Measurements from ENCODE around the gene PTCD2.

PTCD2 gene, protein sequence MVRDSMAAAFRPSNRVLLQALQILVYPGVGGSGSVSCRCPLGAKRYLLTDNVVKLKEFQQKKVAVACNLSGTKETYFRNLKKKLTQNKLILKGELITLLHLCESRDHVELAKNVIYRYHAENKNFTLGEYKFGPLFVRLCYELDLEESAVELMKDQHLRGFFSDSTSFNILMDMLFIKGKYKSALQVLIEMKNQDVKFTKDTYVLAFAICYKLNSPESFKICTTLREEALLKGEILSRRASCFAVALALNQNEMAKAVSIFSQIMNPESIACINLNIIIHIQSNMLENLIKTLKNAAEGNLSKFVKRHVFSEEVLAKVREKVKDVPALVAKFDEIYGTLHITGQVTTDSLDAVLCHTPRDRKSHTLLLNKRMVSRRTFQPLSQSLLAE

DNA sequence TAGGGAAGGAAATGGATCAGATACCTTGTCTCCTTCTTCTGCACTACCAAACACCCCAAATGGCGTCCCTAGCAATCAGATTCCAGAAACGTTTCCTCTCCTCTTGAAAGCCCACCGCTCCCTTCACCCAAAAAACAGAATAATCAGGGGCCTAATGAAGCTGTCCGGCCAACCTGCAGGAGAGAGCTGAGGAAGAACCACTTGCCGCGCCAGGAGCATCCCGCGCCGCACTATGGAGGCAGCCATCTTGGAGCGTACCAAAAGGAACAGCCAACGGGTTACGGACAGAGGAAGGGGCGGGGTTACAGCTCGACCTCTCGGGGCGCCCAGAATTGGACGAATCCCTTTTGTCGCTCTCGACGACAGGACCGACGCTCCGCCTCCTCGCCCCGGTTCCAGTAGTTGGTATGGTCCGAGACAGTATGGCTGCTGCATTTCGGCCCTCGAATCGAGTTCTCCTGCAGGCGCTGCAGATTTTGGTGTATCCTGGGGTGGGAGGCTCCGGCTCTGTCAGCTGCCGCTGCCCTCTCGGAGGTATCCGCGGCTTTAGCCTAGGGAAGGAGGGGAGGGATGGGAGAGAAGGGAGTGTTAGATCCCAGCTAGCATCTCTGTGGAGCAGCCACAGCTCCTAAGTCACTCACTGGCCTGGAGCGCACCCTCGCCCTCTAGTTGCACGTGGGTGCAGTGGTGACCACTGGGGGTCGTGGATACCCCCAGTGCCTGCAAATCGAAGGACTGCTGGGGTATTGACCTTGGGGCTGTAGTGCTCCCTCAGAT, at the start of gene PTCD2, which contains the start of gene MRPS27:
PTCD2 (plus strand) TSS at position 398 of the 777 bp plus-strand sequence; CDS start at position 408, 10 bp downstream.
MRPS27 (minus strand) TSS at position 265 of the 777 bp plus-strand sequence; CDS start at position 246, 19 bp downstream.
- peak; percentile 98 for DNase-seq (ENCODE audit: low spot score)

DNA sequence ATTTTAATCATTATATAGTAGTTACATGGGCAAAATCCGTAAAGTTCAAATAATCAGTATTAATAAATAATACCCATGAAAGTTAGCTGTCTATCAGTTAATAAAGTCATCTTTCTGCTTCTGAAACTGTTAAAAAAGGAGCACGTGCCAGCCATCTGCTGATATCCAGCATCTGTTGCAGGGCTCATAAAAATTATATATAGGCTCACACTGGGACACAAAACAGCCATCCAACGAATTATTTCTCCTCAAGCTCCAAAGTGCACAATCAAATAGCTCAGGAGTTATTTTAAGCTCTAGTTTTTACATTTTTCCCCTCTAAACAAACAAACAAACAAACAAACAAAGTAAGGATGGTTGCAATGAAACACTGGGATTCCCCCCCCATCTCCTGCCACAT, 48.5 kb upstream of the PTCD2 start:
- DNase-seq (ENCODE audit: low spot score): no peak

DNA sequence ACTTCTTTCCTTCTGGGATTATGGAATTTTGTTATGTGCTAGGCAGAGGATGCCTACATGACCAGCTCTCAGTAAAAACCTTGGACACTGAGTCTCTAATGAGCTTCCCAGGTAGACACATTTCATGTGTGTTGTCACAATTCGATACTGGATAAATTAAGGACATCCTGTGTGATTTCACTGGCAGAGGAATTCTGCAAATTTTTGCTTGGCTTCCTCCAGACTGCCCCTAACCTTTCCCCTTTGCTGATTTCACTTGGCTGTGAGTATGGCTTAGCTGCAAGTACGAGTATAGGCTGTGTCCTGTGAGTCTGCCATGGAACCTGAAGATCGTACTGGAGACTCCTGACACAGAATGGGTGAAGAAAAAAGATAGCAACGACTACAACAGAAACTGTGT, 47.8 kb upstream of the PTCD2 start:
- no peak for DNase-seq (ENCODE audit: low spot score)

DNA sequence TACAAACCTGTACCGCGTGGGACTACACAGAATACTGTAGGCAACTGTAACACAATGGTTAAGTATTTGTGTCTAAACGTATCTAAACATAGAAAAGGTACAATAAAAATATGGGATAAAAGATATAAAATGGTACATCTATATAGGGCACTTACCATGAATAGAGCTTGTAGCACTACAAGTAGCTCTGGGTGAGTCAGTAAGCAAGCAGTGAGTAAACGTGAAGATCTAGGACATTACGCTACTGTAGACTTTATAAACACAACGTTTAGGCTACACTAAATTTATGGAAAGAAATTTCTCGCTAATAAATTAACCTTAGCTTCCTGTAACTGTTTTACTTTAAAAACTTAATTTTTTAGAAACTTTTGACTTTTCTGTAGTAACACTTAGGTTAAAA, 46.6 kb upstream of the PTCD2 start:
- DNase-seq (ENCODE audit: low spot score): no peak

DNA sequence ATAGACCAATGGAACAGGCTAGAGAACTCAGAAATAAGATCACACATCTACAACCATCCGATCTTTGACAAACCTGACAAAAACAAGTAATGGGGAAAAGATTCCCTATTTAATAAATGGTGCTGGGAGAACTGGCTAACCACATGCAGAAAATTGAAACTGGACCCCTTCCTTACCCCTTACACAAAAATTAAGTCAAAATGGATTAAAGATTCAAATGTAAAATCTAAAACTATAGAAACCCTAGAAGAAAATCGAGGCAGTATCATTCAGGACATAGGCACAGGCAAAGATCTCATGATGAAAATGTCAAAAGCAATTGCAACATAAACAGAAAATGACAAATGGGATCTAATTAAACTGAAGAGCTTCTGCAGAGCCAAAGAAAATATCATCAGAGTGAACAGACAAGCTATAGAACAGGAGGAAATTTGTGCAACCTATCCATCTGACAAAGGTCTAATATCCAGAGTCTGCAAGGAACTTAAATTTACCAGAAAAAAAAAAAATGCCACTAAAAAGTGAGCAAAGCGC, 43.9 kb upstream of the PTCD2 start:
- no peak for DNase-seq (ENCODE audit: low spot score)

DNA sequence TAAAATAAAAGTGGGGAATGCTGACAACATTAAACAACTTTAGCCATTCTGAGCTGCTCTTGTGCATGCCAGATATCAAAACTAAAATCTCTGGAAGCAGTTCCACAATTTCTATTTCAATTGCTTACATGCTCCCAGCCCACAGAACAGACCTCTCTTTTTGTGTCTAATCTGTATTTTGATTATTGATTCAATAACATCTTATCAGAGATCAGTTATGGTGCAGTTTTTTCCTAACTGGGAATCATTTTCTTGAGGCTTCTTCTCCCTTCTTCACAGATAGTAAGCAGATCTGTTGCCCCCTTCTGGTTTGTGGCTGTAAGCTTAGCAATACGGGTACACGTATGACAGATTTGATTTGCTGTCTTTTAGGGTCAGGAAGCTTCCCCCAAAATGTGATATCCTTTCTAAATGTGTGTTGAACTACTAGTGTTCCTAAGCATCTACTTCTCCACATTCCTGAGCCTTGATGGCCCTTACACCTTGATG, 39.5 kb upstream of the PTCD2 start:
- DNase-seq (ENCODE audit: low spot score): peak; percentile 56

DNA sequence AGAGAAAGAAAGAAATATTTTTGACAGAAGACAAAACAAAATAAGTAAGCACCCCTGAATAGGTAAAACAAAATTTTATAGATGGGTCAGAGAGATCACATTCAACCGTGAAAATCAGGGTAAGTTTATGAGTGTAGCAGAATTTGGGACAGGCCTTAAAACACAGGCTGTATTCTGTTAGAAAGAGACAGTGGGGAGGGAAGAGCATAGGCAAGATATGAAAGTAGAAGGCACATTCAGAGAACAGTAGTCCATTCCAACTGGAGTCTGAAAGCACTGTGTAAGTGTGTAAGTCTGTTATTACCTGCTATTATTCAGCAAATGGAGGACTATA, 38.8 kb upstream of the PTCD2 start:
- no peak for DNase-seq (ENCODE audit: low spot score)

DNA sequence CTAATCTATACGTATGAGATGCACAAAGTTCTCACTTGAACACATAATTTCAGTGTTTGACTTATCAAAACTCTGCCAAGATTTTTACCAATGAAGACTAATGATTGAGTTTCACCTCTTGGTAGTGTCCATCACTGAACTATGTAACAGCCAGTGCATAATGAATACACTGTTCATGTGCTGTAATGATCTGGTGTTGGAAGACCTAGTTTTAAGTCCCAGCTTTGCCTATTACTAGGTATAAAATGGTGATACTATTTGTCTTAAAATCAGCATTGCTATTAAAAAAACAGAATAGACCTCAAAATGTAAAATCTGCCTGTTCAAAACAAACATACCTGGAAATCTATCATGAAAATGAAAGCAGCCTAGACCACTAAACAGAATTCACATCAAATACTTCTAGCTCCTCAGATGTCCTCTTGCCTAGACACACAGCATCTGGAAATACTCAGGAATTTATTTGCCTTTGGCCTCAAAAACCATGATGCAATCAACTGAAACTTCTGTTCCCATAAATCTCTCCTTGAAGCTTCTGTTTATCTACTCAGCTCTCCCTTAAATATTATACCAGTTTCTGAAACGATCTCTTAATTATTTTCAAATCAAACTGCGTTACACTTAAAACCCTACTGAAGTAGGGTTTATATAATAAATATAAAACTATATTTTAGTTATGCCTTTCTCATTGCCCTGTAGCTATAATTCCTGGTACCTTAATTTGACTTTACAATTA, 38.2 kb upstream of the PTCD2 start:
- DNase-seq (ENCODE audit: low spot score): peak; percentile 76

DNA sequence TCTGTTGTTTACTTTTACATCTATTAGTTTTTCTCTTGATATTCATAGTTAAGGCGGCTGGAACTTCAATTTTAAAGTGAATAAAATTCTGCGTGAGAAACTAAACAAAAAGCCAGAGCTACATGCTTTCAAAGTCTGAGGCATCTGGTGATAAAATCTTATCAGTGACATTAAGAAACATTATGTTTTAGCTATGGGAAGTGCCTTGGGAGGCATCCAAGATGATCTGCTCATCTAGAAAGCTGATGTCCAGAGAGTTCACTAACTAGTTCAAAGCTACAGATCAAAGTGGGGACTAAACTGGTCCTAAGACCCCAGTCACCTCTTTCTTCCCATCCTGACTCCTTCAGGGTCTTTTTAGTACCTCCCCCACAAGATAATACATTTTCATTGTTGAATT, 37.3 kb upstream of the PTCD2 start:
- peak; percentile 11 for DNase-seq (ENCODE audit: low spot score)

DNA sequence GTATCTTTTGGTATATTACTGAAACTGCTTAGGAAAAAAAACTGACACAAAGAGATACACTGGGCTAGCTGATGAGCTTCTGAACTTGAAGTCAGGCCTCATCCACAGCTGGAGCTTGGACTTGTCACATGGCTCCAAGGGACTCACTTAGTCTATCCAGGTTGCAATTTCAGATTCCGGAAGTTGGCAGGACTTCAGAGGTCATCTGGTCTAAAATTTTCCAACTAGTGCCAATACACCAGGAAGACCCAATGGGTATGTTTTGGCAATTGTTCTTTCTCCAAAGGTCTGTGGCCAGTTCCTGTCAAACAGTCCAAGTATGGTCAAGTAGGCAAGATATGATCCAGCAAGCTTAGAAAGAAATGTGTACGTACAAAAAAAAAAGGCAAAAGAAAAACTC, 36.8 kb upstream of the PTCD2 start:
- no peak for DNase-seq (ENCODE audit: low spot score)

DNA sequence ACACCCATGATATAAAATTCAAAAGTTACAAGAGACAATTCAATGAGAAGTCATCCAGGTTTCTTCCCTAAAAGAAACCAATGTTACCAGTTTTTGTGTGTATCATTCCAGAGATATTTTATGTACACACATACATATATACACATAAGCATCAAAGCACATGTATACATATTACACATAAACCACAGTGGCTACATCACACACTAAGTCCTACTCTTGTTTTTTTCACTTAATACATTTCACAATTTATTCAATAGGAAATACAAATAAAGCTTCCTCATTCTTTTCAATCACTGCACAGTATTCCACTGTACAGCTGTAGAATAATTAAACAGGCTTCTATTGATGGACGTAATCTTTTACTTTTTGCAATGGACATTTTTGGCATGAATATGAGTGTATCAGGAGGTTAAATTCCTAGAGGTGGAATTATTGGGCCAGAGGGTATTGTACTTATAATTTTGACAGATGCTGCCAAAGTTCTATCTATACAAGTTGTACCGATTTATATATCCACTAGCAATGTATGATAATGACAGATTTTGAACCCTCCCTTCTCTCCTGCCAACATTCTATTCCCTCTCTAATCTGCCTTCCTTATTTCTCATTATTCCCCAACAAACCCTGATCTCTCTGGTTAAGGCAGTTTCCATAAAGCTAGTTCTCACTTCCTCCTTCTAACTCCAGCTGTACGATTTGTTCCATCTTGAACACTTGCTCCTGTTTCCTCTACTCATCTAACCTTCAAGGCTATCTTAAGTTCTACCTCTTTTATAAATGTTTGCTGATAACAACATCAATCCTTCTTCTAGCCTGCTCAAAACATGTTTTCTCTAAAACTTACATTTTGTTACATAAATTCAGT, 35.4 kb upstream of the PTCD2 start:
- DNase-seq (ENCODE audit: low spot score): no peak

DNA sequence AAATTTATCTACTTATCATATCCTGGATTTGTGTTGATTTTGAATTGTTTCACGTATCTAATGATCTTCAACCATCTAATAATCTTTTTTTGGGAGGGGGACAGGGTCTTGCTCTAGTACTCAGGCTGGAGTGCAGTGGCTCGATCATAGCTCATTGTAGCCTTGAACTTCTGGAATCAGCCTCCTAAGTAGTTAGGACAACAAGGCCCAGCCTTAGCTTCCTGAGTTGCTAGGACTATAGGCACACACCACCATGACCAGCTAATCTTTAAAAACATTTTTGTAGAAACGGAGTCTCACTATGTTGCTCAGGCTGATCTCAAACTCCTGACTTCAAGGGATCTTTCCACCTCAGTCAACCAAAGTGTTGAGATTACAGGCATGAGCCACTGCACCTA, 34.8 kb upstream of the PTCD2 start:
- DNase-seq (ENCODE audit: low spot score): no peak

DNA sequence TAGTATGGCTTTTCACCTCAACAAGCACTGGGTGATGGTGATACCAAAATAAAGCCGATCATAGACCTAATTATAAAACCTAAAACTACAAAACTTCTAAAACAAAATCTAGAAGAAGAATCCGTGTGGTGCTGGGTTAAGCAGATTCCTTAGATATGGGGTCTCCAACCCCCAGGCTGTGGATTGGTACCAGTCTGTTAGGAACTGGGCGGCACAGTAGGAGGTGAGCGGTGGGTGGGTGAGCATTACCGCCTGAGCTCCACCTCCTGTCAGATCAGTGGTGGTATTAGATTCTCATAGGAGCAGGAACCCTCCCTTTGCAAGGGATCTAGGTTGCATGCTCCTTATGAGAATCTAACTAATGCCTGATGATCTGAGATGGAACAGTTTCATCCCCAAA, 33.4 kb upstream of the PTCD2 start:
- no peak for DNase-seq (ENCODE audit: low spot score)

DNA sequence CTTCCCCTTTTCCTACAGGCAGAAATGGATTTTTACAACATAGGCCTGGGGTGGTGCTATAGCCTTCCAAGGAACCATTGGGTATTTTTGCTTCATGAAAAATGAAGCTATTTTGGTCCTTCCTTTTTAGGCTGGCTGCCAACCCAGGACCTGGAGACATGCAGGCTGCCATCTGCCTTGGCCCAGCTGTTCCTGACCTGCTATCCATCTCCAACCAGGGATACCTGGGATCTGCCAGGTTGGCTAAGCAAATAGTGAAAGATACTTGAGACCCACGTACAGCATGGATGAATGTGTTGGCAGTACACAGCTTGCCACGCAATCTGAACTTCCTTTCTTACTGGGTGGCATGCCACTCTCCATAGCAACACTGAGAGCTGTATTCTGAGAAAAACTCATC, 31.2 kb upstream of the PTCD2 start:
- DNase-seq (ENCODE audit: low spot score): no peak

DNA sequence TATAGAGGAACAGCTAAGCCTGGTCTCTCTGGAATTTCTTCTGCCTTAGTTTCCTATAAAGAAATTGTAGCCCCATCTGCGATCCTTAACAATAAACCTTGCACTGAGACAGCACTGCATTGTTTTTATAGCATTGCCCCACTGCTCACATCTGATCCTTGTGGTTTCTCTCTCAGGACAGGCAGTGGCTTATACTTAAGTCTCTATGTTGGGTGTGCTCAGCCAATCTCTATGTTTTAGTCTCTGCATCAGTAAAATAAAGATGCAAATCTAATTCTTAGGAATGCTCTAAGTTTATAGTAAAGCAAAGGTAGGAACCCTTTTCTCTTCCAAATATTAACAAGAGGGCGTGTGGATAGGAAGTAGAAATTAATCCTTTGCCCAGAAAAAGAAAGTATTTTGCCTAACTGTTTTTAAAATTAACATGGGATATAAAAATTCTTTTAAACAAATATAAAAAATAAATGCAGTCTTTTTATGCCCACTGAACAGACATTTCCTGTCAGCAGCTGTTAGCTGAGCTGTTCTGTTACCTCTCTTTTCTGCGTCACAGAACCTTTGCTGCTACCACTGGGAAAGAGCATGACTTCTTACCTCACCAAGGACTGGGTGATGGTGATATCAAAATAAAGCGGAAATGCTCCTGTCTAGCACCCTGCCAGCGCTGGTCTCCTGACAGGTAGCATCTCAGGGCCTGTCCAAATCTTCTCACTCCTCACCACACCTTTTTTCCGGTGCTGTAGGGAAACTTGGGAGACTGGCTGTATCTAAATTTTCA, 29.6 kb upstream of the PTCD2 start:
- DNase-seq (ENCODE audit: low spot score): no peak

DNA sequence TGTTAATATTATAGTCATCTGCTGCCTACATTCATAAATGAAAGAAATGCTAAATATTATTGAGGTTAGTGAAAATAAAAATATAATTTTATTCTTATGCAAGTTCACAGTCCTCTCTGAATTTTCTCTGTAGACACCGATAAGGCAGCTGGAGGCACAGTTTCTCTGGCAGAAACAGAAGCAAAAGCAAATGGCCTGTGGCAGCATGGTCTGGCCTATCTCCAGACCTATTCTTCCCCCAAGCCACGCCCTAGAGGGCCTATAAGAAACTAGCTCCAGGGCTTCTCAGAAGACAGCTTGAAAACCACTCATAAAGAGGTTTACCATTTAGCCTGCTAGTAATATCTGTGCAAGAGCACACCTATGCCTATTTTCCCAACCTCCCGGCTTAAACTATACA, 28.6 kb upstream of the PTCD2 start:
- DNase-seq (ENCODE audit: low spot score): no peak

DNA sequence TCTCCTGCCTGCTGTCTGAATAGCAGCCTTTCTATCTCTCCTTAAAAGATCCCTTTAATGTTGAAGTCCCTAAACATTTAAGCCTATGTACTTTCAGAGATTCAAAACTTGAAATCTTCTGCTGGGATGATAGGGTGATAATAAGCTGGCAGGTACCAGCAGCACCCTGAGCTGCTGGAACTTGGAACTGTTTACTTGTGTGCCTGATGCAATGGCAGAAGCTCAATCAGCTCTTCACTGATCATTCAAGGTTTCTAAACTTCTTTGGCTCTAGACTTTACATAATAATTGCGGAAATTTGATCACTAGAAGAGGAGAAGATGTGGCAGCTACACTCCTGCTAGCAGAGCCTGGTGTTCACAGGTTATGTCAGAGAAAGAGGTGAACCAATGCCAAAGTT, 27.8 kb upstream of the PTCD2 start:
- no peak for DNase-seq (ENCODE audit: low spot score)

DNA sequence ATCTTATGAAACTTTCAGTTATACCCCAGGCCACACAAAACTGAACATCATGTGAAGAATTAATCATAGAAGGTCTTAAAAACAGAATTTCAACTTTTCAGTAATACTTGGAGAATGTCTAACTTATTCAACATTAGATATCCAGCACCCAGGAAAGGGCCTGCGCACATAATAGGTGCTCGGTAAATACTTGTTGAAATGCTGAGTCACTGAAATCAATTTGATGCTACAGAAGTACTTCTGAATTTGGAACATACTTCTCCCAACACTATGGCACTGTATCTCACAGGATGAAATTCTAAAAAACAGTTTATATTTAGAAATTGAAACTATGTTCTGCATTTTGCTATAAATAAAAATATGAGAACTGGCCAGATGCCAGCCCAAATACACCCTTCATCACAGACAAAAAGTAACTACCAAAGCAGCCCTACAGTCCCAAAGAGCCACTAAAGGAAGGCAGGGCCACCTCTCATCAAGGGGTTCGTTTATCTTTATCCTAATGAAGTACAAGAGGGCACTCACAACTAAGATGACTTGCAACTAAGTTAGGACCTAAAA, 26.6 kb upstream of the PTCD2 start:
- no peak for DNase-seq (ENCODE audit: low spot score)

DNA sequence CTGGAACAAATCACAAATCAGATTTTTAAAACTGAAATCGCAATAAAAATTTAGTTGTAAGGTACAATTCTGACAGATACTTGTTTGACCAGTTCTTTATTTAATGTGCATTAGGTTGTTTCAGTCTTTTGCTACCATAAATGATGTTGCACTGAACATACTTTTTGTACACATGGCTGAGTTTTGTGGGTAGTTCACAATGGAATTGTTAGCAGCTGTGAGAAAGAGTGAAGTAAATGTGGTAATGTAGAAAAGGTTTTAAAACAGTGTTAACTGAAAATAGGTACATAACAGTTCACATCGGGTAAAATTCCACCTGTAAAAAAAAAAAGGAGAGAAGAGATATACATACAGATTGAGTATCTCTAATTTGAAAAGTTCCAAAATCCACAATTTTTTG, 25.7 kb upstream of the PTCD2 start:
- DNase-seq (ENCODE audit: low spot score): no peak

DNA sequence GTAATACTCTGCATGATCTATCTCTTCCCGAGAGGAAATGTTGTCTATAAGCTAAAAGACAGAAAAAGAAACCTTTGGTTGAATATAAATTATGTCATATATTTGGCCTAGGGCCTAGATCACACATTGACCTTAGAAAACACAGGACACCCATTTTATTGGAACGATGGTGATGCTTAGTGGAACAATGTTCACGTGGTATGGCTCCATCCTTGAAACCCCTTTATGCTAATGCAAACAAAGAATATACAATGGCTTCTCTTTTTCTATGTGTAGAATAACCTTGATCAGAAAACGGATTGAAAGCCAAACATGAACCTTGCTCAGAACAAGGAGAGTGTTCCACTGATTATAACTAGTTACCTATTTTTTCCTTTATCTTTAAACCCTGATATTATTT, 24.6 kb upstream of the PTCD2 start:
- no peak for DNase-seq (ENCODE audit: low spot score)

All from GM03348 (cell line).